ENCODE results near the gene LLGL2.

The LLGL2 gene

GRCh38 chr17:75551266-75551665, 25.8 kb downstream of the LLGL2 start:
- H3K27ac ChIP-seq (replicated peaks): no peak overlapping the region
- TF ChIP-seq REST (IDR thresholded peaks at IDR 0.05; ENCODE audit: insufficient replicate concordance, low read depth) (no peak), POLR2AphosphoS5 (IDR thresholded peaks at IDR 0.05; ENCODE audit: low read depth) (no peak), GABPA (IDR thresholded peaks at IDR 0.05; ENCODE audit: low read depth) (no peak), SPI1 (IDR thresholded peaks at IDR 0.05; ENCODE audit: borderline replicate concordance, low read depth) (no peak)
- TF ChIP-seq, protein P1, sequence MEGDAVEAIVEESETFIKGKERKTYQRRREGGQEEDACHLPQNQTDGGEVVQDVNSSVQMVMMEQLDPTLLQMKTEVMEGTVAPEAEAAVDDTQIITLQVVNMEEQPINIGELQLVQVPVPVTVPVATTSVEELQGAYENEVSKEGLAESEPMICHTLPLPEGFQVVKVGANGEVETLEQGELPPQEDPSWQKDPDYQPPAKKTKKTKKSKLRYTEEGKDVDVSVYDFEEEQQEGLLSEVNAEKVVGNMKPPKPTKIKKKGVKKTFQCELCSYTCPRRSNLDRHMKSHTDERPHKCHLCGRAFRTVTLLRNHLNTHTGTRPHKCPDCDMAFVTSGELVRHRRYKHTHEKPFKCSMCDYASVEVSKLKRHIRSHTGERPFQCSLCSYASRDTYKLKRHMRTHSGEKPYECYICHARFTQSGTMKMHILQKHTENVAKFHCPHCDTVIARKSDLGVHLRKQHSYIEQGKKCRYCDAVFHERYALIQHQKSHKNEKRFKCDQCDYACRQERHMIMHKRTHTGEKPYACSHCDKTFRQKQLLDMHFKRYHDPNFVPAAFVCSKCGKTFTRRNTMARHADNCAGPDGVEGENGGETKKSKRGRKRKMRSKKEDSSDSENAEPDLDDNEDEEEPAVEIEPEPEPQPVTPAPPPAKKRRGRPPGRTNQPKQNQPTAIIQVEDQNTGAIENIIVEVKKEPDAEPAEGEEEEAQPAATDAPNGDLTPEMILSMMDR (IDR thresholded peaks at IDR 0.05; ENCODE audit: insufficient read depth, low read length): no peak
- no peak overlapping the region for H3K4me3 ChIP-seq (replicated peaks; ENCODE audit: insufficient read depth, low read length)
- H3K27me3 ChIP-seq (ENCODE audit: insufficient read depth, poor library complexity, severe bottlenecking): no peaks in the 10 kb centered on the region
- no peak for DNase-seq (ENCODE audit: low read depth in 1 of 2, low spot score in 1 of 2)

DNA sequence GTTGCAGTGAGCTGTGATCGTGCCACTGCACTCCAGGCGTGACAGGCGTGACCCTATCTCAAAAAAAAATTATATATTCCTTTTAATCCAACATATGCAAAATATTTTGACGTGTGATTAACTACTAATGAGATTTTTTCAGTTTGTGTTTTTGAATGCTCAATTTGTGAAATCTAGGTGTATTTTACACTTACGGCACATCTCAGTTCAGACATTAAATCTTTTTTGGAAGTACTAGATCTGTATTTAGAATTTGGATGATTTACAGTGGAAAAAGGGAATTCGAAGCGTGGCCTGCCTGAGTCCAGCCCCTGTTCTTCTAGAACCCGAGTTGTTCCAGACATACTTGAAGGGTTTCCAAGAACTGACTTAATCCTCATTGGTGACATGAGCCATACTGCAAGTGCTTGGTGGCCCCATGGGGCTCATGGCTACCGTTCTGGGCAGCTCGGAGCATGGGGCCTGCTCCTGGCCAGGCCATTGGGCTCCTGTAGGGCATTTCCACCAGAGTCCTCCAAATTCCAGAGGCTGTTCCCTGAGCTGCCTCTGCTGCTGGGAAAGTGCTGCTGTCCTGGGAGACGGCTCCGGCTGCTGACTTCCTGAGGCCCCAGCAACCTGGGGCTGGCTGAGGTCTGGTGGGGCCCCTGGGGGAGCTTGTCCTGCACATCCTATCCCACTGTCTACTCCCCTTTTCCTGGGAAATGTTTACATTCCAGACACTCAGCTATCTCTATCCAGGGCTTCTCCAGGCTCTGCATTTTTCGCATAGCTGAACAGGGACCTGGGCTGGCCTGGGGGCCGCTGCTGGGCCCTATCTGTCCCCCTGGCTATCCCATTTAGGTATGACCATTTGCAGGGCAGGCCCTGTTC, 27.2 kb downstream of the LLGL2 start:
- Histone ChIP-seq H3K27ac (replicated peaks) (no peak overlapping the region), H3K27me3 (ENCODE audit: insufficient read depth, poor library complexity, severe bottlenecking) (no peaks in the 10 kb centered on the region), H3K4me3 (replicated peaks; ENCODE audit: insufficient read depth, low read length) (no peak overlapping the region)
- no peak for DNase-seq (ENCODE audit: low read depth in 1 of 2, low spot score in 1 of 2)
- no peak for TF ChIP-seq REST (IDR thresholded peaks at IDR 0.05; ENCODE audit: insufficient replicate concordance, low read depth)
- TF ChIP-seq SPI1 (IDR thresholded peaks at IDR 0.05; ENCODE audit: borderline replicate concordance, low read depth): no peak
- no peak for TF ChIP-seq POLR2AphosphoS5 (IDR thresholded peaks at IDR 0.05; ENCODE audit: low read depth)
- TF ChIP-seq, protein P1 (IDR thresholded peaks at IDR 0.05; ENCODE audit: insufficient read depth, low read length): no peak
- no peak for TF ChIP-seq GABPA (IDR thresholded peaks at IDR 0.05; ENCODE audit: low read depth)

DNA sequence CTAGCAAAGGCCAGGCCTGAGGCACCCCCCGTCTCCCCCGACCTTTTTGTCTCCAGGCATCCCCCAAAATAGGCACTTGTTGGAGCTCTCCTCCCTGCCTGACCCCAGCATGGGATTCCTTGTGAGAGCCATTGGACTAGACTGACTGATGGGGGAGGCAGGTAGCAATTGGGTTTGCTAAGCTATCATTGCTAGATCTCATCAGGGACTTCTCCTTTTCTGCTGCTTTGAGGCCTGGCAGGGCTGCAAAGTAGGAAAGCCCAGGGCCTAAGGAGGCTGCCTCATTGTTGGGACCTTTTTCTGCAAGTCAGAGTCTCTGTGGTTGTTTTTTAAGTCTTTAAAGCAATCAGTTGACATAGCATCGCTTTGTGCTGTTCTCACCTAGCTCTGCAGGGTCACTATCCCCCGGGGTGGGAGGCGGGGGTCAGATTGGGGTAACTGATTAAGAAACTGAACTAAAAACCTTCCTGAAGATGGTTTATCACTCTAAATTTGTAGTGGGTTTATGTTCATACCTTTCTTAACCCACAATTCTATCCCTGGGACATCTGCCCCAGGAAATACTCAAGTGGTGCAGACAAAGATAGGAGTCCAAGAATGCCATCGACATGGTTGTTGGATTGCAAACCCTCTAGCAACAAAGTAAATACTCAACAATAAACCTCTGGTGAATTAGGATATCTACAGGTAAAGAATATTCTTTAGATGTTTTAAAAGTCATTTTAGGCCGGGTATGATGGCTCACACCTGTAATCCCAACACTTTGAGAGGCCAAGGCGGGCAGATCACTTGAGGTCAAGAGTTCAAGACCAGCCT, 28.0 kb downstream of the LLGL2 start:
- DNase-seq (ENCODE audit: low read depth in 1 of 2, low spot score in 1 of 2): peak in 1 of 2 experiments; percentile 50
- H3K27me3 ChIP-seq (ENCODE audit: insufficient read depth, poor library complexity, severe bottlenecking): no peaks in the 10 kb centered on the region
- H3K27ac ChIP-seq (replicated peaks): no peak overlapping the region
- TF ChIP-seq SPI1 (IDR thresholded peaks at IDR 0.05; ENCODE audit: borderline replicate concordance, low read depth): peak; percentile 84; the same call in 1 of the 2 replicates
- TF ChIP-seq, protein P1 (IDR thresholded peaks at IDR 0.05; ENCODE audit: insufficient read depth, low read length): no peak
- no peak overlapping the region for H3K4me3 ChIP-seq (replicated peaks; ENCODE audit: insufficient read depth, low read length)
